ENCODE measurements around the gene MYH14.

Gene MYH14

GRCh38 chr19:50322234-50322633, 118.8 kb downstream of the MYH14 start:
- H3K9me3 ChIP-seq (ENCODE audit: control insufficient read depth, low read length), result no peaks in the 10 kb centered on the region
- peaks cover 5% of the 10 kb centered on the region for H3K4me1 ChIP-seq (ENCODE audit: control insufficient read depth, insufficient read depth, low read length)
- H3K27me3 ChIP-seq (replicated peaks; ENCODE audit: control insufficient read depth, insufficient read depth, low read length), result peaks cover 18% of the 10 kb centered on the region
- no peak overlapping the region for H3K9ac ChIP-seq (ENCODE audit: low read length)
- no peak for DNase-seq (ENCODE audit: low read depth)
- no peak overlapping the region for H3K4me3 ChIP-seq (ENCODE audit: low read length)
- H3K36me3 ChIP-seq (ENCODE audit: control insufficient read depth, insufficient read depth, low read length, severe bottlenecking), result no peaks in the 10 kb centered on the region

GRCh38 chr19:50322931-50323781, 119.7 kb downstream of the MYH14 start:
- Histone ChIP-seq H3K9me3 (ENCODE audit: control insufficient read depth, low read length) (no peaks in the 10 kb centered on the region), H3K4me1 (ENCODE audit: control insufficient read depth, insufficient read depth, low read length) (peaks cover 5% of the 10 kb centered on the region), H3K4me3 (ENCODE audit: low read length) (no peak overlapping the region), H3K9ac (ENCODE audit: low read length) (no peak overlapping the region), H3K36me3 (ENCODE audit: control insufficient read depth, insufficient read depth, low read length, severe bottlenecking) (no peaks in the 10 kb centered on the region), H3K27me3 (replicated peaks; ENCODE audit: control insufficient read depth, insufficient read depth, low read length) (peaks cover 18% of the 10 kb centered on the region)
- no peak for DNase-seq (ENCODE audit: low read depth)

DNA sequence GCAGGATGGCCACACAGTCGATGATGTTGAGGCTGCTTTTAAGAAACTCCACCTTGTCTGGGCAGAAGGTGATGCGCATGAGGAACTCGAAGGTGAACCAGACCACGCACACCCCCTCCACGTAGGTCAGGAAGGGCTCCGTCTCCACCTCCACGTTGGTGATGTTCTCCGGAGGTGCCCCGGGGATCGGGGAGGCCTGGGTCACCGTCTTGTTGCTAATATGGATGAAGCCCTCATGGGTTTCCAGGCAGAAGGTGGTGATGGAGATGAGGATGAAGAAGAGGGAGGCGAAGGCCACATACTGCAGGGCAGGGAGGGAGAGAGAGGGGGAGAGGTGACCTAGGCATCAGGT, 120.3 kb downstream of the MYH14 start:
- Histone ChIP-seq H3K9me3 (ENCODE audit: control insufficient read depth, low read length) (no peaks in the 10 kb centered on the region), H3K9ac (ENCODE audit: low read length) (no peak overlapping the region), H3K36me3 (ENCODE audit: control insufficient read depth, insufficient read depth, low read length, severe bottlenecking) (no peaks in the 10 kb centered on the region), H3K27me3 (replicated peaks; ENCODE audit: control insufficient read depth, insufficient read depth, low read length) (peaks cover 18% of the 10 kb centered on the region), H3K4me3 (ENCODE audit: low read length) (no peak overlapping the region), H3K4me1 (ENCODE audit: control insufficient read depth, insufficient read depth, low read length) (peaks cover 5% of the 10 kb centered on the region)
- DNase-seq (ENCODE audit: low read depth), result no peak

GRCh38 chr19:50324331-50324730, 120.9 kb downstream of the MYH14 start:
- no peaks in the 10 kb centered on the region for H3K9me3 ChIP-seq (ENCODE audit: control insufficient read depth, low read length)
- H3K36me3 ChIP-seq (ENCODE audit: control insufficient read depth, insufficient read depth, low read length, severe bottlenecking), result no peaks in the 10 kb centered on the region
- peaks cover 18% of the 10 kb centered on the region for H3K27me3 ChIP-seq (replicated peaks; ENCODE audit: control insufficient read depth, insufficient read depth, low read length)
- no peak for DNase-seq (ENCODE audit: low read depth)
- peaks cover 5% of the 10 kb centered on the region for H3K4me1 ChIP-seq (ENCODE audit: control insufficient read depth, insufficient read depth, low read length)
- H3K9ac ChIP-seq (ENCODE audit: low read length), result no peak overlapping the region
- H3K4me3 ChIP-seq (ENCODE audit: low read length), result no peak overlapping the region

GRCh38 chr19:50325310-50326100, 122.1 kb downstream of the MYH14 start:
- DNase-seq (ENCODE audit: low read depth), result peak; percentile 58
- peaks cover 5% of the 10 kb centered on the region for H3K4me1 ChIP-seq (ENCODE audit: control insufficient read depth, insufficient read depth, low read length)
- H3K9ac ChIP-seq (ENCODE audit: low read length), result no peak overlapping the region
- peaks cover 28% of the 10 kb centered on the region for H3K27me3 ChIP-seq (replicated peaks; ENCODE audit: control insufficient read depth, insufficient read depth, low read length)
- H3K4me3 ChIP-seq (ENCODE audit: low read length), result no peak overlapping the region
- H3K36me3 ChIP-seq (ENCODE audit: control insufficient read depth, insufficient read depth, low read length, severe bottlenecking), result no peaks in the 10 kb centered on the region
- H3K9me3 ChIP-seq (ENCODE audit: control insufficient read depth, low read length), result no peaks in the 10 kb centered on the region

DNA sequence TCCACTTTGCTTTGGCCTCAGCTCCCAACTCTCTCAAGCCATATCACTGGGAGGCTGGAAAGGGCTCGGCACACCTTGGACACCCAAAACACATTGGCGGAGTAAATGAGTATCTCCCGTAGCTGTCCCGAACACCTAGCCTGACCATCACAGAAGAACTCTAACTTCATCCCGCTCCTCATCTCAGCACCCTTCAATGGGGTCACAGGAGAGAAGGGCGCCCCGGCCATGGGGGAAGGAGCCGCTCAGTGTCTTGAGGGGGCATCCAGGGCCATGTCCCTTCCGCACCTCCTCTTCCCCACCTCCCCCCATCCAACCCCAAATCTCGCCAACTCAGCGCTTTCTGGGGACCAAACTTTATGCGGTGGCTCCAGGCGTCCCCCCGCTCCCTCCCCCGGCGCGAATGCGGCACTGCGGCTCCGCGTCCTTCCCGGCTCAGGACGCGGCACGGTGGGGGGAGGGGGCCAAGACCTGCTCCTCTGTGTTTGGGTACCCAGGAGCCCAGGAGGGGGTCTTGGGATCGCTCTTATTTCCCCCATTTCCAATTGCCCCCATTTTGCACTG, 122.8 kb downstream of the MYH14 start:
- H3K9ac ChIP-seq (ENCODE audit: low read length), result no peak overlapping the region
- no peak for DNase-seq (ENCODE audit: low read depth)
- peaks cover 29% of the 10 kb centered on the region for H3K27me3 ChIP-seq (replicated peaks; ENCODE audit: control insufficient read depth, insufficient read depth, low read length)
- H3K4me3 ChIP-seq (ENCODE audit: low read length), result no peak overlapping the region
- no peaks in the 10 kb centered on the region for H3K9me3 ChIP-seq (ENCODE audit: control insufficient read depth, low read length)
- H3K4me1 ChIP-seq (ENCODE audit: control insufficient read depth, insufficient read depth, low read length), result peaks cover 5% of the 10 kb centered on the region
- no peaks in the 10 kb centered on the region for H3K36me3 ChIP-seq (ENCODE audit: control insufficient read depth, insufficient read depth, low read length, severe bottlenecking)

GRCh38 chr19:50327013-50327412, 123.6 kb downstream of the MYH14 start:
- Histone ChIP-seq H3K27me3 (replicated peaks; ENCODE audit: control insufficient read depth, insufficient read depth, low read length) (peaks cover 35% of the 10 kb centered on the region), H3K9ac (ENCODE audit: low read length) (no peak overlapping the region), H3K4me1 (ENCODE audit: control insufficient read depth, insufficient read depth, low read length) (peaks cover 5% of the 10 kb centered on the region), H3K9me3 (ENCODE audit: control insufficient read depth, low read length) (no peaks in the 10 kb centered on the region), H3K4me3 (ENCODE audit: low read length) (no peak overlapping the region), H3K36me3 (ENCODE audit: control insufficient read depth, insufficient read depth, low read length, severe bottlenecking) (no peaks in the 10 kb centered on the region)
- DNase-seq (ENCODE audit: low read depth), result no peak

DNA sequence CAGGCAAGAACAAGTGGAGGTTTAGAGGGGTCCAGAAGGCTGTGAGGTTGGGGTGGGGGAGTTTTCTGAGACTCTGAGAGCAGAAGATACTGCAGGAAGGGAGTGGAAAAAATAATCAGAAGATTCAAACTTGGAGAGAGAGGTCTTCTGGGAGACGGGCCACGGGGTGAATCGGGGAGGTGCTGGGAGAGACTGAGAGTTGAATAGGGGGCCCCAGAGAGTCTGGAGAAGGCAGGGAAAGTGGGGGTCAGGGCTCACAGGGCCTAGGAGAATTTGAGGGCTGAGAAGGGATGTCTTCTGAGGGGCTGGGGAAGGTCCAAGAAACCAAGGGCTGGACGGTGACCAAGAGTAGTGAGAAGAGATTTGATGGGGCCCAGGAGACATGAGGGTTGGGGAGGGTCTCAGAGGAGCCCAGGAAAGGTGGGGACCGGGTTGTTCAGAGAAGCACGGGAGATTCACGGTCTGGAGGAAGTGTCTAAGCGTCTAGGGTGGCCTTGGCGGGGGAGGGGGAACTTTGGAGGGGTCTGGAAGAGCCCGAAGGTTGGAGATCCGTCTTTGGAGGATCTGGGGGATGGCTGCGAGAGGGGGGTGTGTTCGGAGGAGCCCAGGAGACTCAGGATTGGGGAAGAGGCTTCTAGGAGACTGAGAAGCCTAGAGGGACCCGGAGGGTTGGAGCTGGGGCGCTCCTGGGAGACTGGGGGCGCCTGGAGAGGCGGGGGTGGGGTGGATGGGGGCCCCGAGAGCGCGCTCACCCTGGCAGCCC, 124.2 kb downstream of the MYH14 start:
- no peak for DNase-seq (ENCODE audit: low read depth)
- Histone ChIP-seq H3K4me1 (ENCODE audit: control insufficient read depth, insufficient read depth, low read length) (peaks cover 5% of the 10 kb centered on the region), H3K9me3 (ENCODE audit: control insufficient read depth, low read length) (no peaks in the 10 kb centered on the region), H3K4me3 (ENCODE audit: low read length) (no peak overlapping the region), H3K27me3 (replicated peaks; ENCODE audit: control insufficient read depth, insufficient read depth, low read length) (peaks cover 42% of the 10 kb centered on the region), H3K9ac (ENCODE audit: low read length) (no peak overlapping the region), H3K36me3 (ENCODE audit: control insufficient read depth, insufficient read depth, low read length, severe bottlenecking) (no peaks in the 10 kb centered on the region)

GRCh38 chr19:50328224-50328872, 124.9 kb downstream of the MYH14 start:
- Histone ChIP-seq H3K9ac (ENCODE audit: low read length) (peak overlapping the region; percentile 42), H3K9me3 (ENCODE audit: control insufficient read depth, low read length) (no peaks in the 10 kb centered on the region), H3K27me3 (replicated peaks; ENCODE audit: control insufficient read depth, insufficient read depth, low read length) (peaks cover 43% of the 10 kb centered on the region), H3K36me3 (ENCODE audit: control insufficient read depth, insufficient read depth, low read length, severe bottlenecking) (no peaks in the 10 kb centered on the region), H3K4me1 (ENCODE audit: control insufficient read depth, insufficient read depth, low read length) (peaks cover 7% of the 10 kb centered on the region), H3K4me3 (ENCODE audit: low read length) (peak overlapping the region; percentile 47)
- peak; percentile 6 for DNase-seq (ENCODE audit: low read depth)

- H3K27me3 ChIP-seq (replicated peaks; ENCODE audit: control insufficient read depth, insufficient read depth, low read length), result peaks cover 42% of the 10 kb centered on the region
- no peak overlapping the region for H3K9ac ChIP-seq (ENCODE audit: low read length)
- H3K4me3 ChIP-seq (ENCODE audit: low read length), result no peak overlapping the region
- no peaks in the 10 kb centered on the region for H3K9me3 ChIP-seq (ENCODE audit: control insufficient read depth, low read length)
- H3K36me3 ChIP-seq (ENCODE audit: control insufficient read depth, insufficient read depth, low read length, severe bottlenecking), result no peaks in the 10 kb centered on the region
- peaks cover 11% of the 10 kb centered on the region for H3K4me1 ChIP-seq (ENCODE audit: control insufficient read depth, insufficient read depth, low read length)
- DNase-seq (ENCODE audit: low read depth), result no peak
Measured at GRCh38 chr19:50328873-50329145, 125.4 kb downstream of the MYH14 start.

Data from adipocyte (in vitro differentiated cells).